ENCODE data around the gene GJD2. TPM values are rescaled to one million over a fixed set of nuclear protein-coding genes. Genes with fewer than 3 reads are reported as not detected.

Gene GJD2
- total and polyA plus RNA-seq, 2 of the 13 experiments (the other 11 are each of a cell fraction or from before 2014, with no cell fraction given), result not detected

GRCh38 chr15:34753236-34753894 lies 1.4 kb downstream of the GJD2 start (continued):
- no peak; the same call in 1 of the 2 replicates for TF ChIP-seq GABPA (IDR thresholded peaks at IDR 0.05; ENCODE audit: low read depth, low read length)
- TF ChIP-seq GABPA (CRISPR knock-in tag; IDR thresholded peaks at IDR 0.05; ENCODE audit: low read depth), result peak; percentile 39; the same call in 1 of the 2 replicates
- no peak for TF ChIP-seq KLF12 (CRISPR knock-in tag; IDR thresholded peaks at IDR 0.05; ENCODE audit: borderline replicate concordance)
- no peak for TF ChIP-seq YY1 (IDR thresholded peaks at IDR 0.05; ENCODE audit: insufficient read depth, insufficient replicate concordance, low read depth, low read length)
- no peak for TF ChIP-seq MED1 (CRISPR knock-in tag; IDR thresholded peaks at IDR 0.05)
- no peak for TF ChIP-seq ZNF747 (CRISPR knock-in tag; IDR thresholded peaks at IDR 0.05; ENCODE audit: borderline replicate concordance)
- no peak for TF ChIP-seq ZNF670 (CRISPR knock-in tag; IDR thresholded peaks at IDR 0.05; ENCODE audit: borderline replicate concordance)
- TF ChIP-seq ZBTB3 (CRISPR knock-in tag; IDR thresholded peaks at IDR 0.05; ENCODE audit: borderline replicate concordance, low read depth), result no peak
- 0 out of 2 replicates have a peak, but pooled peaks have one; percentile 51 for TF ChIP-seq NKX3-1 (CRISPR knock-in tag; IDR thresholded peaks at IDR 0.05)
- TF ChIP-seq HDAC2 (CRISPR knock-in tag; IDR thresholded peaks at IDR 0.05), result peak; percentile 43; the same call in 1 of the 2 replicates
- no peak for TF ChIP-seq SP140L (CRISPR knock-in tag; IDR thresholded peaks at IDR 0.05; ENCODE audit: borderline replicate concordance)
- 0 out of 2 replicates have a peak, but pooled peaks have one; percentile 58 for TF ChIP-seq TFE3 (CRISPR knock-in tag; IDR thresholded peaks at IDR 0.05)
- TF ChIP-seq ELF3 (CRISPR knock-in tag; IDR thresholded peaks at IDR 0.05), result peak; percentile 24; the same call in 1 of the 2 replicates
- no peak for TF ChIP-seq ZNF607 (CRISPR knock-in tag; IDR thresholded peaks at IDR 0.05; ENCODE audit: borderline replicate concordance)
- TF ChIP-seq SAP130 (CRISPR knock-in tag; IDR thresholded peaks at IDR 0.05; ENCODE audit: low read depth), result peak; percentile 54
- no peak for TF ChIP-seq ZNF530 (CRISPR knock-in tag; IDR thresholded peaks at IDR 0.05; ENCODE audit: low read depth)
- TF ChIP-seq RXRB (CRISPR knock-in tag; IDR thresholded peaks at IDR 0.05; ENCODE audit: borderline replicate concordance), result peak; percentile 34; the same call in 1 of the 2 replicates
- no peak for TF ChIP-seq SP4 (CRISPR knock-in tag; IDR thresholded peaks at IDR 0.05)
- no peak for TF ChIP-seq NBN (conservative IDR thresholded peaks at IDR 0.05)
- TF ChIP-seq ZNF616 (CRISPR knock-in tag; IDR thresholded peaks at IDR 0.05; ENCODE audit: low read depth), result no peak
- TF ChIP-seq FOSL2 (CRISPR knock-in tag; IDR thresholded peaks at IDR 0.05), result 0 out of 2 replicates have a peak, but pooled peaks have one; percentile 12
- no peak for TF ChIP-seq ETV5 (CRISPR knock-in tag; IDR thresholded peaks at IDR 0.05; ENCODE audit: borderline replicate concordance)
- peak; percentile 62; the same call in 1 of the 2 replicates for TF ChIP-seq FOXK1 (CRISPR knock-in tag; IDR thresholded peaks at IDR 0.05; ENCODE audit: borderline replicate concordance, low read depth)
- no peak for TF ChIP-seq ZBTB20 (CRISPR knock-in tag; IDR thresholded peaks at IDR 0.05; ENCODE audit: borderline replicate concordance, low read depth)
- no peak for TF ChIP-seq ZFP36L2 (CRISPR knock-in tag; IDR thresholded peaks at IDR 0.05)
- peak; percentile 95 for TF ChIP-seq EHMT2 (IDR thresholded peaks at IDR 0.05; ENCODE audit: borderline replicate concordance, low read depth, low read length)
- TF ChIP-seq MTA3 (CRISPR knock-in tag; IDR thresholded peaks at IDR 0.05), result no peak
- no peak for TF ChIP-seq TCF7 (IDR thresholded peaks at IDR 0.05; ENCODE audit: low read depth)
- TF ChIP-seq NR2F6 (IDR thresholded peaks at IDR 0.05), result no peak
- 0 out of 2 replicates have a peak, but pooled peaks have one; percentile 10 for TF ChIP-seq NR2F6 (CRISPR knock-in tag; IDR thresholded peaks at IDR 0.05)
- TF ChIP-seq NONO (IDR thresholded peaks at IDR 0.05), result no peak
- no peak for TF ChIP-seq NONO (CRISPR knock-in tag; conservative IDR thresholded peaks at IDR 0.05)
- TF ChIP-seq ATRX (CRISPR knock-in tag; IDR thresholded peaks at IDR 0.05; ENCODE audit: borderline replicate concordance), result no peak
